HepG2 (cell line): ENCODE measurements around the gene PPP2R5B. TPM values are rescaled to one million over a fixed set of nuclear protein-coding genes. Genes with fewer than 3 reads are reported as not detected.

Source experiments
- CENPT ChIP-seq: sonication (generic); formaldehyde crosslinking; IDR thresholded peaks from 2 replicates; pipeline ENCODE4 v1.8.0; 2022; ENCODE audit warnings: low read depth, mild to moderate bottlenecking, moderate library complexity, missing genetic modification reagents
- HHEX ChIP-seq: IDR thresholded peaks from 2 replicates; pipeline ENCODE4 v1.6.1; 2016; ENCODE audit warnings: control low read depth
- HOMEZ ChIP-seq: IDR thresholded peaks from 2 replicates; pipeline ENCODE4 v1.6.1; 2016; ENCODE audit warnings: low read depth
- MED8 ChIP-seq: sonication (generic); formaldehyde crosslinking; IDR thresholded peaks from 2 replicates; pipeline ENCODE4 v1.8.1; 2023; ENCODE audit warnings: mild to moderate bottlenecking, missing genetic modification reagents; ENCODE audit not compliant: insufficient replicate concordance
- NBN ChIP-seq: fragments of 450-650 bp; conservative IDR thresholded peaks from 2 replicates; pipeline ENCODE4 v1.6.1; 2017
- NPAS2 ChIP-seq: sonication (generic); formaldehyde crosslinking; IDR thresholded peaks from 2 replicates; pipeline ENCODE4 v1.8.0; 2022; ENCODE audit warnings: mild to moderate bottlenecking, missing genetic modification reagents, borderline replicate concordance
- PCBP1 ChIP-seq: fragments of 200-400 bp; formaldehyde crosslinking; IDR thresholded peaks from 2 replicates; pipeline ENCODE4 v1.6.1; 2017; ENCODE audit warnings: mild to moderate bottlenecking, low read depth, low read length, borderline replicate concordance
- ZBTB14 ChIP-seq: sonication (generic); formaldehyde crosslinking; IDR thresholded peaks from 2 replicates; pipeline ENCODE4 v1.4.0; 2020; ENCODE audit warnings: missing genetic modification reagents
- ZNF484 ChIP-seq: sonication (generic); formaldehyde crosslinking; IDR thresholded peaks from 2 replicates; pipeline ENCODE4 v1.5.1; 2020; ENCODE audit warnings: mild to moderate bottlenecking, low read depth, missing genetic modification reagents, borderline replicate concordance
- ZNF629 ChIP-seq: sonication (generic); formaldehyde crosslinking; conservative IDR thresholded peaks from 2 replicates; pipeline ENCODE4 v1.5.0; 2020; ENCODE audit warnings: missing genetic modification reagents
- ZNF737 ChIP-seq: sonication (generic); formaldehyde crosslinking; IDR thresholded peaks from 2 replicates; pipeline ENCODE4 v1.5.0; 2020; ENCODE audit warnings: missing genetic modification reagents, mild to moderate bottlenecking, borderline replicate concordance
- polyA plus RNA-seq, 8 experiments: library from polyadenylated mRNA; depleted of rRNA in 3 of 8; stranded (reverse) in 7 of 8; unstranded in 1 of 8; fragments of >200 nt; fragmentation: Illumina TruSeq in 4 of 8; extraction: Trizol in 4 of 8; gene quantifications; 2 replicates each; pipeline versions ENCODE4 v1.2.1 to v1.2.3, GENCODE V29; 2011 to 2016; ENCODE audit warnings: low read depth in 4 of 8, missing spikeins in 1 of 8, mixed read lengths in 1 of 8; ENCODE audit not compliant: insufficient read depth in 1 of 8
- total RNA-seq, 5 experiments: library from RNA; depleted of rRNA; stranded (reverse); fragments of >200 nt; fragmentation: Illumina TruSeq; extraction: Trizol; gene quantifications; 2 replicates each; pipeline ENCODE4 v1.2.3, GENCODE V29; 2016; ENCODE audit warnings: low read depth in 1 of 5
- TF ChIP-seq, protein P1 (sequence below): sonication (generic); formaldehyde crosslinking; IDR thresholded peaks from 2 replicates; pipeline ENCODE4 v1.5.0; 2020; ENCODE audit warnings: mild to moderate bottlenecking, missing genetic modification reagents, borderline replicate concordance
- TF ChIP-seq, protein P2 (sequence below): sonication (generic); formaldehyde crosslinking; IDR thresholded peaks from 2 replicates; pipeline ENCODE4 v1.4.0; 2020; ENCODE audit warnings: missing genetic modification reagents, low read depth, mild to moderate bottlenecking, borderline replicate concordance
- TF ChIP-seq, protein P3 (sequence below): sonication (generic); formaldehyde crosslinking; IDR thresholded peaks from 2 replicates; pipeline ENCODE4 v1.5.1; 2020; ENCODE audit warnings: missing genetic modification reagents, mild to moderate bottlenecking, borderline replicate concordance

Gene PPP2R5B
- total and polyA plus RNA-seq, 2 of the 13 experiments (the other 11 are each of a cell fraction or from before 2014, with no cell fraction given), result 2.3 to 8.3 TPM

DNA sequence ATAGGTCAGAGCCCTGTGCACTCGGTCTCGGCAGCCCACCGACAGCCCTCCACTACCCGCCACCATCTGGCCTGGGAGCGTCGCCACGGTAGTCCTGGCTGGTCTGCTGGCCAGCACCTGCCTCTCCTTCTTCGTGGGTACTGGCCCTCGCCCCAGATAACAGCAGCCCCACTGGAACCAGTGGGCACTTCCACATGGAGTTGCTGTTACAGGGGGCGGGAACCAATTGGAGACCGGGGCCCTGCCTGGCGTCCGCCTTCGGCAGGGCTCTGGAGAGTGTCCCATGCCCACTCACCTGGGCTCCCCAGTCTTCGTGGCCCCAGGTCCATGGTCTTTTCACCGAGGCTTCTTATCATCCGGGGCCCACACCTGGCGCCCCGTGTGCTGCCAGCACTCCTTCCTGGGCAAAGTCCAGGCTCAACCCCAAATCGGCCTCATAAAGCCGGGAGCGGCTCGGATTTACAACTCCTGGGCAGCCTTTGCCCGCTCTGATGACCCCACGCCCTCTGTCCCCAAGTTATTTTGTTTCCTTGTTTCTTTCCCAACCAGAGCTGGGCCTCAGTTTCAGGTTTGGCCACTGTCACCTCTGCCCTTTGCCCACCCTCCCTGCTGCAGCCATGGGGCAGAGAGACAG, 33.2 kb upstream of the PPP2R5B start (continued):
- TF ChIP-seq, protein P1, sequence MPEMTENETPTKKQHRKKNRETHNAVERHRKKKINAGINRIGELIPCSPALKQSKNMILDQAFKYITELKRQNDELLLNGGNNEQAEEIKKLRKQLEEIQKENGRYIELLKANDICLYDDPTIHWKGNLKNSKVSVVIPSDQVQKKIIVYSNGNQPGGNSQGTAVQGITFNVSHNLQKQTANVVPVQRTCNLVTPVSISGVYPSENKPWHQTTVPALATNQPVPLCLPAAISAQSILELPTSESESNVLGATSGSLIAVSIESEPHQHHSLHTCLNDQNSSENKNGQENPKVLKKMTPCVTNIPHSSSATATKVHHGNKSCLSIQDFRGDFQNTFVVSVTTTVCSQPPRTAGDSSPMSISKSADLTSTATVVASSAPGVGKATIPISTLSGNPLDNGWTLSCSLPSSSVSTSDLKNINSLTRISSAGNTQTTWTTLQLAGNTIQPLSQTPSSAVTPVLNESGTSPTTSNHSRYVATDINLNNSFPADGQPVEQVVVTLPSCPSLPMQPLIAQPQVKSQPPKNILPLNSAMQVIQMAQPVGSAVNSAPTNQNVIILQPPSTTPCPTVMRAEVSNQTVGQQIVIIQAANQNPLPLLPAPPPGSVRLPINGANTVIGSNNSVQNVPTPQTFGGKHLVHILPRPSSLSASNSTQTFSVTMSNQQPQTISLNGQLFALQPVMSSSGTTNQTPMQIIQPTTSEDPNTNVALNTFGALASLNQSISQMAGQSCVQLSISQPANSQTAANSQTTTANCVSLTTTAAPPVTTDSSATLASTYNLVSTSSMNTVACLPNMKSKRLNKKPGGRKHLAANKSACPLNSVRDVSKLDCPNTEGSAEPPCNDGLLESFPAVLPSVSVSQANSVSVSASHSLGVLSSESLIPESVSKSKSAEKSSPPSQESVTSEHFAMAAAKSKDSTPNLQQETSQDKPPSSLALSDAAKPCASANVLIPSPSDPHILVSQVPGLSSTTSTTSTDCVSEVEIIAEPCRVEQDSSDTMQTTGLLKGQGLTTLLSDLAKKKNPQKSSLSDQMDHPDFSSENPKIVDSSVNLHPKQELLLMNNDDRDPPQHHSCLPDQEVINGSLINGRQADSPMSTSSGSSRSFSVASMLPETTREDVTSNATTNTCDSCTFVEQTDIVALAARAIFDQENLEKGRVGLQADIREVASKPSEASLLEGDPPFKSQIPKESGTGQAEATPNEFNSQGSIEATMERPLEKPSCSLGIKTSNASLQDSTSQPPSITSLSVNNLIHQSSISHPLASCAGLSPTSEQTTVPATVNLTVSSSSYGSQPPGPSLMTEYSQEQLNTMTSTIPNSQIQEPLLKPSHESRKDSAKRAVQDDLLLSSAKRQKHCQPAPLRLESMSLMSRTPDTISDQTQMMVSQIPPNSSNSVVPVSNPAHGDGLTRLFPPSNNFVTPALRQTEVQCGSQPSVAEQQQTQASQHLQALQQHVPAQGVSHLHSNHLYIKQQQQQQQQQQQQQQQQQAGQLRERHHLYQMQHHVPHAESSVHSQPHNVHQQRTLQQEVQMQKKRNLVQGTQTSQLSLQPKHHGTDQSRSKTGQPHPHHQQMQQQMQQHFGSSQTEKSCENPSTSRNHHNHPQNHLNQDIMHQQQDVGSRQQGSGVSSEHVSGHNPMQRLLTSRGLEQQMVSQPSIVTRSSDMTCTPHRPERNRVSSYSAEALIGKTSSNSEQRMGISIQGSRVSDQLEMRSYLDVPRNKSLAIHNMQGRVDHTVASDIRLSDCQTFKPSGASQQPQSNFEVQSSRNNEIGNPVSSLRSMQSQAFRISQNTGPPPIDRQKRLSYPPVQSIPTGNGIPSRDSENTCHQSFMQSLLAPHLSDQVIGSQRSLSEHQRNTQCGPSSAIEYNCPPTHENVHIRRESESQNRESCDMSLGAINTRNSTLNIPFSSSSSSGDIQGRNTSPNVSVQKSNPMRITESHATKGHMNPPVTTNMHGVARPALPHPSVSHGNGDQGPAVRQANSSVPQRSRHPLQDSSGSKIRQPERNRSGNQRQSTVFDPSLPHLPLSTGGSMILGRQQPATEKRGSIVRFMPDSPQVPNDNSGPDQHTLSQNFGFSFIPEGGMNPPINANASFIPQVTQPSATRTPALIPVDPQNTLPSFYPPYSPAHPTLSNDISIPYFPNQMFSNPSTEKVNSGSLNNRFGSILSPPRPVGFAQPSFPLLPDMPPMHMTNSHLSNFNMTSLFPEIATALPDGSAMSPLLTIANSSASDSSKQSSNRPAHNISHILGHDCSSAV (CRISPR knock-in tag), result no peak
- no peak for TF ChIP-seq ZNF737 (CRISPR knock-in tag)
- TF ChIP-seq, protein P2, sequence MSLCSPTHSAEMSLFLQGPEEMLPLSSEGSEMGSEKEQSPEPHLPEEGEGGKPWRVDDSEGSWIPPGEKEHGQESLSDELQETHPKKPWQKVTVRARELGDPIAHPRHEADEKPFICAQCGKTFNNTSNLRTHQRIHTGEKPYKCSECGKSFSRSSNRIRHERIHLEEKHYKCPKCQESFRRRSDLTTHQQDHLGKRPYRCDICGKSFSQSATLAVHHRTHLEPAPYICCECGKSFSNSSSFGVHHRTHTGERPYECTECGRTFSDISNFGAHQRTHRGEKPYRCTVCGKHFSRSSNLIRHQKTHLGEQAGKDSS (CRISPR knock-in tag), result no peak
- no peak for TF ChIP-seq NPAS2
- TF ChIP-seq, protein P3, sequence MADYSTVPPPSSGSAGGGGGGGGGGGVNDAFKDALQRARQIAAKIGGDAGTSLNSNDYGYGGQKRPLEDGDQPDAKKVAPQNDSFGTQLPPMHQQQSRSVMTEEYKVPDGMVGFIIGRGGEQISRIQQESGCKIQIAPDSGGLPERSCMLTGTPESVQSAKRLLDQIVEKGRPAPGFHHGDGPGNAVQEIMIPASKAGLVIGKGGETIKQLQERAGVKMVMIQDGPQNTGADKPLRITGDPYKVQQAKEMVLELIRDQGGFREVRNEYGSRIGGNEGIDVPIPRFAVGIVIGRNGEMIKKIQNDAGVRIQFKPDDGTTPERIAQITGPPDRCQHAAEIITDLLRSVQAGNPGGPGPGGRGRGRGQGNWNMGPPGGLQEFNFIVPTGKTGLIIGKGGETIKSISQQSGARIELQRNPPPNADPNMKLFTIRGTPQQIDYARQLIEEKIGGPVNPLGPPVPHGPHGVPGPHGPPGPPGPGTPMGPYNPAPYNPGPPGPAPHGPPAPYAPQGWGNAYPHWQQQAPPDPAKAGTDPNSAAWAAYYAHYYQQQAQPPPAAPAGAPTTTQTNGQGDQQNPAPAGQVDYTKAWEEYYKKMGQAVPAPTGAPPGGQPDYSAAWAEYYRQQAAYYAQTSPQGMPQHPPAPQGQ, result no peak
- no peak for TF ChIP-seq ZNF484 (CRISPR knock-in tag)
- TF ChIP-seq CENPT (CRISPR knock-in tag), result 0 out of 2 replicates have a peak, but pooled peaks have one; percentile 30
- peak; percentile 35; the same call in 1 of the 2 replicates for TF ChIP-seq ZNF629 (CRISPR knock-in tag)
- no peak for TF ChIP-seq PCBP1
- no peak for TF ChIP-seq HHEX (CRISPR knock-in tag)
- no peak for TF ChIP-seq ZBTB14 (CRISPR knock-in tag)
- TF ChIP-seq NBN, result no peak
- no peak for TF ChIP-seq HOMEZ (CRISPR knock-in tag)
- peak; percentile 45 for TF ChIP-seq MED8 (CRISPR knock-in tag)
